Measurements from ENCODE around the gene INSL3. TPM values are rescaled to one million over a fixed set of nuclear protein-coding genes. Genes with fewer than 3 reads are reported as not detected.

INSL3 gene
- not detected in 2 replicates for total RNA-seq

- Histone ChIP-seq H3K27me3 (ENCODE audit: control insufficient read depth, insufficient read depth, low read length) (no peaks in the 10 kb centered on the region), H3K4me3 (ENCODE audit: low read depth, low read length) (no peak within 1 kb of the TSS), H3K36me3 (ENCODE audit: control insufficient read depth, insufficient read depth, low read length) (no peaks in the 10 kb centered on the region)
- no peak for TF ChIP-seq CTCF (IDR thresholded peaks at IDR 0.05; ENCODE audit: insufficient read depth, low read length, severe bottlenecking)
- FAIRE-seq (no peak), DNase-seq (ENCODE audit: low read depth) (no peak)
Measured at GRCh38 chr19:17821190-17821589, at the start of gene INSL3. TSS of gene INSL3 (minus strand) at chr19:17821519. CDS start at chr19:17821506, 13 bp downstream.

- DNase-seq (ENCODE audit: low read depth) (no peak), FAIRE-seq (no peak)
- peaks cover 23% of the 10 kb centered on the region for H3K27me3 ChIP-seq (ENCODE audit: control insufficient read depth, insufficient read depth, low read length)
- H3K4me3 ChIP-seq (ENCODE audit: low read depth, low read length), result no peak overlapping the region
- no peaks in the 10 kb centered on the region for H3K36me3 ChIP-seq (ENCODE audit: control insufficient read depth, insufficient read depth, low read length)
- TF ChIP-seq CTCF (IDR thresholded peaks at IDR 0.05; ENCODE audit: insufficient read depth, low read length, severe bottlenecking), result no peak
Measured at GRCh38 chr19:17869114-17869608, 47.8 kb upstream of the INSL3 start.

- no peak for FAIRE-seq
- H3K27me3 ChIP-seq (ENCODE audit: control insufficient read depth, insufficient read depth, low read length), result peaks cover 23% of the 10 kb centered on the region
- TF ChIP-seq CTCF (IDR thresholded peaks at IDR 0.05; ENCODE audit: insufficient read depth, low read length, severe bottlenecking), result no peak
- no peak overlapping the region for H3K4me3 ChIP-seq (ENCODE audit: low read depth, low read length)
- H3K36me3 ChIP-seq (ENCODE audit: control insufficient read depth, insufficient read depth, low read length), result peaks cover 3% of the 10 kb centered on the region
- no peak for DNase-seq (ENCODE audit: low read depth)
Measured at GRCh38 chr19:17868669-17869068, 47.4 kb upstream of the INSL3 start.

GRCh38 chr19:17866964-17867486, 45.7 kb upstream of the INSL3 start:
- TF ChIP-seq CTCF (IDR thresholded peaks at IDR 0.05; ENCODE audit: insufficient read depth, low read length, severe bottlenecking), result no peak
- DNase-seq (ENCODE audit: low read depth) (no peak), FAIRE-seq (no peak)
- H3K36me3 ChIP-seq (ENCODE audit: control insufficient read depth, insufficient read depth, low read length), result peaks cover 19% of the 10 kb centered on the region
- peaks cover 16% of the 10 kb centered on the region for H3K27me3 ChIP-seq (ENCODE audit: control insufficient read depth, insufficient read depth, low read length)
- no peak overlapping the region for H3K4me3 ChIP-seq (ENCODE audit: low read depth, low read length)

GRCh38 chr19:17866312-17866963, 45.1 kb upstream of the INSL3 start:
- Histone ChIP-seq H3K27me3 (ENCODE audit: control insufficient read depth, insufficient read depth, low read length) (peaks cover 10% of the 10 kb centered on the region), H3K36me3 (ENCODE audit: control insufficient read depth, insufficient read depth, low read length) (peaks cover 24% of the 10 kb centered on the region), H3K4me3 (ENCODE audit: low read depth, low read length) (no peak overlapping the region)
- FAIRE-seq (no peak), DNase-seq (ENCODE audit: low read depth) (no peak)
- no peak for TF ChIP-seq CTCF (IDR thresholded peaks at IDR 0.05; ENCODE audit: insufficient read depth, low read length, severe bottlenecking)

Measured in bronchial epithelial cell (primary cell).